ENCODE measurements around the gene NOD1. TPM values are rescaled to one million over a fixed set of nuclear protein-coding genes. Genes with fewer than 3 reads are reported as not detected.
A peak's percentile ranks its signal among the peaks of the same experiment; 100 is the strongest.
"Not testable (repeated sequence)": the region's sequence is repeated elsewhere in the genome, so short reads cannot be mapped to it uniquely, and the experiment has no call there.

The NOD1 gene
- 3.8 and 6.7 TPM in 2 replicates for total RNA-seq (2014; rRNA removed; shearing (Covaris generic))
- polyA plus RNA-seq (2015; cell fraction: cytosol; rRNA removed): 4.3 and 4.7 TPM in 2 replicates
- polyA plus RNA-seq (2015; cell fraction: nucleus; rRNA removed): 8.4 and 10.2 TPM in 2 replicates

- DNase-seq (ENCODE audit: low read depth): peak; percentile 67
Measured at GRCh38 chr7:30478349-30479201, at the start of gene NOD1. NOD1 (minus strand) TSS chr7:30478784; CDS start chr7:30456921, 21,863 bp downstream.

- not testable (repeated sequence) for DNase-seq (ENCODE audit: low read depth)
Measured at GRCh38 chr7:30527297-30527696, 48.7 kb upstream of the NOD1 start.

GRCh38 chr7:30526163-30526562 is 47.6 kb upstream of the NOD1 start:
- no peak for DNase-seq (ENCODE audit: low read depth)

GRCh38 chr7:30525429-30525828 is 46.8 kb upstream of the NOD1 start:
- DNase-seq (ENCODE audit: low read depth): no peak

GRCh38 chr7:30524545-30524944 is 46.0 kb upstream of the NOD1 start:
- peak; percentile 25 for DNase-seq (ENCODE audit: low read depth)

GRCh38 chr7:30523466-30523865 is 44.9 kb upstream of the NOD1 start:
- DNase-seq (ENCODE audit: low read depth): no peak

- DNase-seq (ENCODE audit: low read depth): no peak
Measured at GRCh38 chr7:30522159-30522558, 43.6 kb upstream of the NOD1 start.

GRCh38 chr7:30521532-30521931 is 42.9 kb upstream of the NOD1 start:
- DNase-seq (ENCODE audit: low read depth): no peak

GRCh38 chr7:30519122-30519521 is 40.5 kb upstream of the NOD1 start:
- DNase-seq (ENCODE audit: low read depth): no peak

- no peak for DNase-seq (ENCODE audit: low read depth)
Measured at GRCh38 chr7:30515761-30516160, 37.2 kb upstream of the NOD1 start.

- no peak for DNase-seq (ENCODE audit: low read depth)
Measured at GRCh38 chr7:30514776-30515175, 36.2 kb upstream of the NOD1 start.

- no peak for DNase-seq (ENCODE audit: low read depth)
Measured at GRCh38 chr7:30514177-30514576, 35.6 kb upstream of the NOD1 start.

- no peak for DNase-seq (ENCODE audit: low read depth)
Measured at GRCh38 chr7:30513762-30514161, 35.2 kb upstream of the NOD1 start.

- DNase-seq (ENCODE audit: low read depth): no peak
Measured at GRCh38 chr7:30511973-30512662, 33.5 kb upstream of the NOD1 start.

- no peak for DNase-seq (ENCODE audit: low read depth)
Measured at GRCh38 chr7:30511494-30511893, 32.9 kb upstream of the NOD1 start.

GRCh38 chr7:30510124-30511075 is 31.8 kb upstream of the NOD1 start:
- peak; percentile 25 for DNase-seq (ENCODE audit: low read depth)

GRCh38 chr7:30509171-30509857 is 30.7 kb upstream of the NOD1 start:
- not testable (repeated sequence) for DNase-seq (ENCODE audit: low read depth)

- not testable (repeated sequence) for DNase-seq (ENCODE audit: low read depth)
Measured at GRCh38 chr7:30507346-30507900, 28.8 kb upstream of the NOD1 start.

- DNase-seq (ENCODE audit: low read depth): no peak
Measured at GRCh38 chr7:30505174-30505697, 26.7 kb upstream of the NOD1 start.
